Right renal cortex interstitium (tissue), 3 donors: Measurements from ENCODE around the gene BCAS3. TPM values are rescaled to one million over a fixed set of nuclear protein-coding genes. Genes with fewer than 3 reads are reported as not detected.
"Not testable (repeated sequence)": the region's sequence is repeated elsewhere in the genome, so short reads cannot be mapped to it uniquely, and the experiment has no call there.

Experiments used
- DNase-seq, 3 donors: peaks; one replicate each; pipeline ENCODE4 v3.0.0-alpha.2; 2013; ENCODE audit warnings: low read depth in 3 of 3, low spot score in 2 of 3
- polyA plus RNA-seq, 3 donors: library from polyadenylated mRNA; unstranded; fragments of 120-200 nt; gene quantifications; one replicate each; pipeline ENCODE4 v1.2.1, GENCODE V29; 2013; ENCODE audit not compliant: insufficient read length in 3 of 3

BCAS3 gene
- polyA plus RNA-seq, 3 donors = 27.6 to 28.5 (median 27.8) TPM

GRCh38 chr17:61345061-61345460, 667.4 kb downstream of the BCAS3 start:
- DNase-seq = no peak

GRCh38 chr17:61345825-61346666, 668.4 kb downstream of the BCAS3 start:
- no peak for DNase-seq

- no peak for DNase-seq
These were observed 671.7 kb downstream of the BCAS3 start for GRCh38 chr17:61349350-61349749.

- DNase-seq = no peak
These were observed 674.2 kb downstream of the BCAS3 start for GRCh38 chr17:61351745-61352407.

- DNase-seq = no peak
These were observed 674.7 kb downstream of the BCAS3 start for GRCh38 chr17:61352408-61352770.

- no peak for DNase-seq
These were observed 675.3 kb downstream of the BCAS3 start for GRCh38 chr17:61352781-61353491.

- no peak for DNase-seq
These were observed 676.0 kb downstream of the BCAS3 start for GRCh38 chr17:61353615-61354014.

GRCh38 chr17:61354895-61355874, 677.5 kb downstream of the BCAS3 start:
- no peak for DNase-seq

- DNase-seq = not testable (repeated sequence)
These were observed 679.4 kb downstream of the BCAS3 start for GRCh38 chr17:61357061-61357460.

GRCh38 chr17:61359513-61359912, 681.9 kb downstream of the BCAS3 start:
- DNase-seq = not testable (repeated sequence)

GRCh38 chr17:61360318-61360943, 682.8 kb downstream of the BCAS3 start:
- DNase-seq = no peak

GRCh38 chr17:61361084-61361483, 683.4 kb downstream of the BCAS3 start:
- no peak for DNase-seq

GRCh38 chr17:61362396-61362795, 684.7 kb downstream of the BCAS3 start:
- no peak for DNase-seq

- DNase-seq = no peak
These were observed 685.4 kb downstream of the BCAS3 start for GRCh38 chr17:61362852-61363600.

- no peak for DNase-seq
These were observed 686.2 kb downstream of the BCAS3 start for GRCh38 chr17:61363601-61364462.

GRCh38 chr17:61364463-61364846, 686.8 kb downstream of the BCAS3 start:
- no peak for DNase-seq

GRCh38 chr17:61366076-61366714, 688.5 kb downstream of the BCAS3 start:
- DNase-seq = no peak
